Measurements from ENCODE around the gene MBD6.
"Not testable (repeated sequence)": the region's sequence is repeated elsewhere in the genome, so short reads cannot be mapped to it uniquely, and the experiment has no call there.

Gene MBD6

DNA sequence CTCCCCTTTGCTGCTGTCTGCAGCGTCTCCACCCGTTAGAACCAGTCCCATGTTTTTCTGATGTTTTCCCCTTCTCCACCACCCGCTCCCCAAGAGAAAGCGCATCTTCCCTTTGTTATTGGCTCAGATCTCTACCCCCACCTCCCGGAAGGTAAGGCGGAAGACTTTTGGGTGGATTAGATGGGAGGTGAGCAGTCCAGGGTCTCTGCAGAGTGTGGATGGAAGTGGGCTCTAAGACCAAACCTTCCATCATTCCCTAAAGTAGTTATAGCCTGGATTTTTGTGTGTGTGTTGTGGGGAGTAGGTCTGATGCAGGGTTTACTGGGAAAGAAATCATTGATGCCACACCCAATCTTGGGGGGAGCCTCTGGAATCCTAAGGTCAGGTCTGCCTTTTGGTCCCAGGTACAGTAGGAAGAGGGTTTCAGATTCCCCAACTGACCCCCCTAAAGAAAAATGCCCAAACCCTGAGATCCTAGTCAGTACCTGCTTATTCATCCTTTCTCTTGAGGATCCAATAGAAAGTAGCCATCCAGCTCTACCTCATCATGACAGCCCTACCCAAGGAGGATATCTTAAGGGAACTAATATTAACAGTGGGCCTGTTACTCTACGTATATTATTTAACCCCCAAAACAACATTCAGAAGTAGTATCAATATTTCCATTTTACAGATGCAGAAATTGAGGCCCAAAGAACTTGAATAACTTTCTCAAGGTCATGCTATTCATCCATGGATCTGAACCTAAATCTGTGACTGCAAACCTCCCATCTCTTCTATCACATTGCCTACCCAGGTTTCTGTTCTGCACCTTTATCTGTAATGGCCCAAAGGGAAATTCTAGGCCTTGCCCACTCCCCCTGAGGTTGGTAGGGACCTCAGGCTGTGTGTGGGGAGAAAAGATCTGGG, 28.3 kb downstream of the MBD6 start:
- no peak for DNase-seq

DNA sequence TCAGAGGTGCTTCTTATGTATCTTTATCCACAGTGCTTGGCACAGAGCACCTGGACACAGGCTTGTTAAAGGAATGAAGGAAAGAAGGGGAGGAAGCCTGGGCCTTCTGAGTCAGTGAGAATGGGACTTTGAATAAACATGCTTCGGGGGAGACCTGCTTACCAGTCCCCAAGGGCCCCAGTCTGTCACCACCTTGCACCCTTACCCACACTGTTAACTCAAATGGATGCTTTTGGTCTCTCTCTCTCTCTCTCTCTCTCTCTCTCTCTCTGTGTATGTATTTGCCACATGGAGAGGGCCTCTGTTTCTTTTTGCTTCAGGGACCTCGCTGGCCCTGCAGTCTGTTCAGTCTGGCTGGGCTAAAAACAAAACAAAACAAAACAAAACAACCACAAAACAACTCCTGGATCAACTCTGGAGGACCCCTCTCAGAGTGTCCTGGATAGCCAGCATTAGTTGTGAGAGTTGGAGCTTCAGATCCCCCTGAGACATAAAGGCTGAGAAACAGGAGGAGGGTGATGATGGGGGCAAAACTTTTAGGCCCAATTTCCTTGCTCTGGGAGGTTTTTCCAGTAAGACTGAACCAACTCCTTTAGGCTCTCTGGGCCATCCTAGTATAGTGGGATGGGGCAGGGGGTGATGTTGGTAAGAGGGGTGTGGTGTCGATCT, 29.1 kb downstream of the MBD6 start:
- DNase-seq: no peak

- DNase-seq: no peak
Measured at GRCh38 chr12:57552306-57552651, 29.7 kb downstream of the MBD6 start.

DNA sequence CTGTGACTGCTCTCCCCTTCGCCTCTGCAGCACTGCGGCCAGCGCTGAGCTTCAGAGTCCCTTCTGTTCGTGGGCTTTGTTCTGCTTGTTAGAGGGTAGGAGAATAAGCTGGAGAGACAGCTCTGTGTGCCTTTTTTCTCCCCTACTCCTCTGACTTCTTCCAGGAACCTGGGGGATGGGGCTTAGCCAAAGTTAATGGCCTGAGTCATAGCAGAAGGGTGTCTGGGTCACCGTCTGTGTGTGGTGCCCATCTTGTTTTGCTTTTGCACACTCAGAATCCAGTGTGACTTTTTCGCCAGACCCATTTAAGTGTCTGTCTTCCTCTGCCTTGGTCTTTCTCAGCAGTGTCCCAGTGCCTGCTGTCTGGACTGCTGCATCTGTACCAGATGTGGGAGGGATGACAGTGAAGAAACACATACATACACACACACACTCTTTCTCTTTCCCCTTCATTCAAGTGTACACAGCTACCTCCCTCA, 30.2 kb downstream of the MBD6 start:
- DNase-seq: no peak

- no peak for DNase-seq
Measured at GRCh38 chr12:57553343-57554202, 30.9 kb downstream of the MBD6 start.

DNA sequence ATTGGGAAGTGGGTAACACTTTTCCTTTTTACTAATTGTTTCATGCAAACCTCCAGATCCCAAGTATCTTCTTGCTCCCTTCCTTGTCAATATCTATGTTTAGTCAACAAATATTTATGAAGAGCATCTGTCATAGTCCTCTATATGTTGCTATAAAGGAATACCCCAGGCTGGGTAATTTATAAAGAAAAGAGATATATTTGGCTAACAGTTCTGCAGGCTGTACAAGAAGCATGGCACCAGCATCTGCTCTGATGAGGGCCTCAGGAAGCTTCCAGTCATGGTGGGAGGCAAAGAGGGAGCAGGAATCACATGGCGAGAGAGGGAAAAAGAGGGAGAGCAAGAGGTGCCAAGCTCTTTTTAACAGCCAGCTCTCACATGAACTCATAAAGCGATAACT, 31.8 kb downstream of the MBD6 start:
- DNase-seq: no peak

DNA sequence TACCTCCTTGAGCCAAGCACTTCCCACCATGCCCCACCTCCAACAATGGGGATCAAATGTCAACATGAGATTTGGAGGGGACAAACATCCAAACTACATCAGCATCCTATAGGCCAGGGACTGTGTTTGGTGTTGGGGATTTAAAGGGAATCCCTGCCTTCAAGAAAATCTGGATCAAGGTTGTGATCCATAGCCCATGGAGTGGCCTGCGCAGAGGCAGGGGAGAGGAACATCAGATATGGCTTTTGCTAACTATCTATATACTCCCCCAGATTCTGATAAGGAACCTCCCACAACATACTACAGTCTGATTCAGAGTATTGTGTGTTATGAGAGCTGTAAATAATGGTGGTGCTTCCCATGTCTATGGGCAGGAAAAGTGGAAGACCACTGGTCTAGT, 32.3 kb downstream of the MBD6 start:
- DNase-seq: no peak

- no peak for DNase-seq
Measured at GRCh38 chr12:57558864-57559263, 36.2 kb downstream of the MBD6 start.

GRCh38 chr12:57560516-57560915, 37.9 kb downstream of the MBD6 start:
- no peak for DNase-seq

GRCh38 chr12:57561117-57561516, 38.5 kb downstream of the MBD6 start:
- DNase-seq: not testable (repeated sequence)

DNA sequence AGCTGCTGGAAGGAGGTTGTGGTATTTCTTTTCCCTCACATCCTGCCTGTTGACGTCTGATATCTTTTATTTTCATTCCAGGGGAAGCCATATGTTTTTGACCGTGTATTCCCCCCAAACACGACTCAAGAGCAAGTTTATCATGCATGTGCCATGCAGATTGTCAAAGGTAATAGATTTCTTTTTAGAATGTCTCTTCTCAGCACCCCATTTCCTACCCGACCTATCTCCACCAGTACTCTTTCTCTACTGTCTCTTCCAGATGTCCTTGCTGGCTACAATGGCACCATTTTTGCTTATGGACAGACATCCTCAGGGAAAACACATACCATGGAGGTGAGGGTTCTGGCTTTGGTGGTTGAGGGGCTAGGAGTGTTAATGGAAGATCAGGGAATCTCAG, 40.7 kb downstream of the MBD6 start:
- DNase-seq: no peak

- no peak for DNase-seq
Measured at GRCh38 chr12:57564178-57564740, 41.6 kb downstream of the MBD6 start.

DNA sequence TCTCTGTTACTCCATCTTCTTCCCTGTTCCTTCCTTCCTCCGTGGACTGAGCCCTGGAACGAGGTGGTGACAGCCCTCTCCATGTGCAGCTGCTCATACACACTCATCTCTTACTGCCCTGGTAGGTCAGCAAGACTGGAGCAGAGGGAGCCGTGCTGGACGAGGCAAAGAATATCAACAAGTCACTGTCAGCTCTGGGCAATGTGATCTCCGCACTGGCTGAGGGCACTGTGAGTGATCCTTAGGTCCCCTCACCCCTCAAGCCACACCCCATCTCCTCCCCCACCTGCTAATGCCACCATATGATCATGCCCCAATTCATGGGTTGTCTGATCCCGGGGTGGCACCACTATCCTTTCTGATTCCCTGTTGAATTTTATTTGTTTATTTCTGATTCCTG, 46.2 kb downstream of the MBD6 start:
- no peak for DNase-seq

DNA sequence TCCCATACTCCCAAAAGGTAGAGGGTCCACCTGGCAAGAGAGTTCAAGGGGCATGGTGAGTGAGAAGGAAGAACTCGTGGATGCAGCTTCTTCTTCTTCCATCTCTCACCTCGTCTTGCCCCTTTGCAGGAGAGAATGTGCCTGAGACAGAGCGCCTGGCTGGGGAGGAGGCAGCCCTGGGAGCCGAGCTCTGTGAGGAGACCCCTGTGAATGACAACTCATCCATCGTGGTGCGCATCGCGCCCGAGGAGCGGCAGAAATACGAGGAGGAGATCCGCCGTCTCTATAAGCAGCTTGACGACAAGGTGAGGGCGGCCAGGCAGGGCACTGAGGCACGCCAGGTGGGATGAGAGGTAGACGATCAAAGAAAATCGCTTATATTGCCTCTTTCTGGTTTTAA, 47.2 kb downstream of the MBD6 start:
- DNase-seq: no peak

GRCh38 chr12:57570438-57570837, 47.8 kb downstream of the MBD6 start:
- not testable (repeated sequence) for DNase-seq

GRCh38 chr12:57571926-57572762, 49.5 kb downstream of the MBD6 start:
- DNase-seq: no peak

DNA sequence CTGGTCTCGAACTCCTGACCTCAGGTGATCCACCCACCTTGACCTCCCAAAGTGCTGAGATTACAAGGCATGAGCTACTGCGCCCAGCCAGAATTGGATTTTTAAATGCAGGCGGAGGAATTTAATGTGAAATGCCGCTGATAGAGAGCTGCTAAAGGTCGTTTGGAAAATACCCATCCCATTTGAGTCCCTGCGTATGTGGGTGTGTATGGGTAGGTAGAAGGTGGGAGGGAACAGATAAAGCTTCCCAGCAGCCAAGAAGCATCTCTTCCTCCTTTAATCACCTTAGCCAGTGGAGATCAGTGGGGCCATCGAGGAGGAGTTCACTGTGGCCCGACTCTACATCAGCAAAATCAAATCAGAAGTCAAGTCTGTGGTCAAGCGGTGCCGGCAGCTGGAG, 52.2 kb downstream of the MBD6 start:
- no peak for DNase-seq

DNA sequence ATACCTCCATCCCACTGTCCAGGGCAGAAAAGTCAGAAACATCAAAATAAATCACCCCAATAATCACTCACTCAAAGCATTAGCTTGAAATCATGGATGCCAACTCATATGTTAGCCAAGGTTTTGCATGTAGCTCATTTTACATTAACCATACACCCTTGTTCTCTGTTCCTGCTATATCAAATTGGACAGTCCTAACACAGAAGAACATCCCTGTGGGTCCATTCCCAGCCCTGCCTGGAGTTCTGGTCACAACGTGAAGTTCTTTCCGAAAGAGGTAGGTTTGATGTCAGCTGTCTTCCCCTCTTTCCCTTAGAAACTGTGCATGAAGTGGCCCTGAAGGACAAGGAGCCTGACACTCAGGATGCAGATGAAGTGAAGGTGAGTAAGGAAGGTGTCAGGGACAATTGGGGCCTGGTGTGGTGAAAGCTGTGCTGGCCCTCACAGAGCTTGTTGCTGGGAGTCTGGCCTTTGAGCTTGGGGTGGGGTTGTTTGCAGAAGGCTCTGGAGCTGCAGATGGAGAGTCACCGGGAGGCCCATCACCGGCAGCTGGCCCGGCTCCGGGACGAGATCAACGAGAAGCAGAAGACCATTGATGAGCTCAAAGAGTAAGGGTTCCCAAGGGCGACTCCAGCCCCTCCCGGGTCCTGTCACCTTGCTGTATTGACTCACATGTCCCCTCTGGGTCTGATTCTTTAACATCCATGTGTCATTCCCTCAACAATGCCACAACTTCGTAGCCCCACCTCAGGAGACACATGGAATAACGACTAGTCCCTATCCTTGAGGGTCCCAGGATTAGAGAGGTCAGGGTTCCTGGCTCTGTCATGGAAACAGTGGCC, 53.4 kb downstream of the MBD6 start:
- no peak for DNase-seq

GRCh38 chr12:57576613-57577160, 54.1 kb downstream of the MBD6 start:
- no peak for DNase-seq

DNA sequence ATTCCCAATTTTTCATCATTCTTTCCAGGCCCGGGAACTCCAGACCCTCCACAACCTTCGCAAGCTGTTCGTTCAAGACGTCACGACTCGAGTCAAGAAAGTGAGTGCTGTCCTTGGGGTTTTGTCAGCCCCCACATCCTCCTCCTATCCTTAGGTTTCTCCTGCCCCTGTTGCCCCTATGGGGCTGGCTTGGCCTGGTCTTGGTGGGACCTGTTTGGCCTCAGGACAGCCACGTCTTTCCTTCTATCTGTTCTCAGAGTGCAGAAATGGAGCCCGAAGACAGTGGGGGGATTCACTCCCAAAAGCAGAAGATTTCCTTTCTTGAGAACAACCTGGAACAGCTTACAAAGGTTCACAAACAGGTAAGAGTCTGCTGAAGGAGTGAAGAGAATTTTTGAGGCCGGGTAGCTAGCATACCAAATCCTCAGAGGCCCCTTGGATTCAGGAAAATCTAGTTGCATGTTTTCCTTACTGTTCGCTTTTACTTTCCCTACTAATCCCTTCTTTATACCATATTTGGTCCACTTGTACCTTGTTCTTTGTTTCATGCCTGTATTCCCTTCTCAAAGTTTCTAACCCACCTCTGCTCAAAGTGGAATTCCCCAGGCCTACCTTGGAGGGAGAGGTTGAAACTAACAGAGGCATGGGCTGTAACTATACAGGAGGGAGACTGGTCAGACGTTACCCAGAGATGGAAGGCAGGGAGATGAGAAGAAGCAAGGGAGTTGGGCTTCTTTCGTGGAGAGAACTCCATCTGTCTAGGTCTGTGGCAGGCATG, 55.5 kb downstream of the MBD6 start:
- no peak for DNase-seq

Data from suppressor macrophage (primary cell).